ENCODE data around the gene ARHGAP9. TPM values are rescaled to one million over a fixed set of nuclear protein-coding genes. Genes with fewer than 3 reads are reported as not detected.

The ARHGAP9 gene
- total and polyA plus RNA-seq, 8 donors, result 2.3 to 28.1 (median 6.7) TPM; not detected in 1

DNA sequence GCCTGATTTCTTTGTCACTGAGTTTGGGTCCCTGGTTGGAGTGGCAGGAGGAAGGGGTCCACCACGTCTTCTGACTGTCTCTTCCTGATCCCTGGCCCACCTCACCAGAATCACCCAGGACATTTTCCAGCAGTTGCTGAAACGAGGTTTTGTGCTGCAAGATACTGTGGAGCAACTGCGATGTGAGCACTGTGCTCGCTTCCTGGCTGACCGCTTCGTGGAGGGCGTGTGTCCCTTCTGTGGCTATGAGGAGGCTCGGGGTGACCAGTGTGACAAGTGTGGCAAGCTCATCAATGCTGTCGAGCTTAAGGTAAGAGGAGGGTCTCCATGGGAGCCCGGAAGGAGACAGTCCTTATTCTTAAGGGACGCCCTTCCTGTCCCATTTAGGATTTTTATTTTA lies 20.5 kb upstream of the ARHGAP9 start:
- no peak for DNase-seq
- intact Hi-C loops (cut with DNase I; ENCODE audit: low total_unique reads), result no loop called here
- Histone ChIP-seq H3K9me3 (no peaks in the 10 kb centered on the region), H3K27ac (no peak overlapping the region), H3K4me3 (no peak overlapping the region), H3K36me3 (peaks cover 59 to 100% (median 96%) of the 10 kb centered on the region in 4 donors), H3K27me3 (no peaks in the 10 kb centered on the region), H3K4me1 (no peaks in the 10 kb centered on the region)
- WGBS, 5 donors, result 87 to 97% (median 95%) methylated on average over 11 of the region's 11 CpGs
- TF ChIP-seq, protein P1, sequence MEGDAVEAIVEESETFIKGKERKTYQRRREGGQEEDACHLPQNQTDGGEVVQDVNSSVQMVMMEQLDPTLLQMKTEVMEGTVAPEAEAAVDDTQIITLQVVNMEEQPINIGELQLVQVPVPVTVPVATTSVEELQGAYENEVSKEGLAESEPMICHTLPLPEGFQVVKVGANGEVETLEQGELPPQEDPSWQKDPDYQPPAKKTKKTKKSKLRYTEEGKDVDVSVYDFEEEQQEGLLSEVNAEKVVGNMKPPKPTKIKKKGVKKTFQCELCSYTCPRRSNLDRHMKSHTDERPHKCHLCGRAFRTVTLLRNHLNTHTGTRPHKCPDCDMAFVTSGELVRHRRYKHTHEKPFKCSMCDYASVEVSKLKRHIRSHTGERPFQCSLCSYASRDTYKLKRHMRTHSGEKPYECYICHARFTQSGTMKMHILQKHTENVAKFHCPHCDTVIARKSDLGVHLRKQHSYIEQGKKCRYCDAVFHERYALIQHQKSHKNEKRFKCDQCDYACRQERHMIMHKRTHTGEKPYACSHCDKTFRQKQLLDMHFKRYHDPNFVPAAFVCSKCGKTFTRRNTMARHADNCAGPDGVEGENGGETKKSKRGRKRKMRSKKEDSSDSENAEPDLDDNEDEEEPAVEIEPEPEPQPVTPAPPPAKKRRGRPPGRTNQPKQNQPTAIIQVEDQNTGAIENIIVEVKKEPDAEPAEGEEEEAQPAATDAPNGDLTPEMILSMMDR (IDR thresholded peaks at IDR 0.05), result no peak
- TF ChIP-seq EP300 (IDR thresholded peaks at IDR 0.05) (no peak), POLR2A (IDR thresholded peaks at IDR 0.05) (no peak), POLR2AphosphoS5 (IDR thresholded peaks at IDR 0.05) (no peak)

DNA sequence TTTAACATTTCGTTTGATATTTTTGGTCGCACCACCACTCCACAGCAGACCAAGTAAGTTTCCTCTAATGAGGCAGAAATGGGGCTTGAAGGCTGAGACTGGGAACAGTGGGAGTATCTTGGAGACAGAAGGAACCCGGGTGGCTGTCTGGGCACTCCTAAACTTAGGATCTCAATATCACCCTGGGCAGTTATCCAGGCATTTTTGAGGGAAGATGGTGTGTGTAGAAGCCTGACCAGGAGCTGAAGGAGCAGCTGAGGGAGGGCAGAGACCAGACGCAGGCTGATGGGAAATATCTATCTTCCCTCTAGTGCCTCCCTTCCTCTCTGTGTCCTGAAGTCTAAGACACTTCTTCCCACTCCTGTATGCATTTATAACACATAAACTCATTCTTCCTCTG lies 18.9 kb upstream of the ARHGAP9 start:
- Histone ChIP-seq H3K27ac (no peak overlapping the region), H3K36me3 (peaks cover 47 to 92% (median 89%) of the 10 kb centered on the region in 4 donors), H3K9me3 (no peaks in the 10 kb centered on the region), H3K4me3 (no peak overlapping the region), H3K4me1 (no peaks in the 10 kb centered on the region), H3K27me3 (no peaks in the 10 kb centered on the region)
- intact Hi-C loops (cut with DNase I; ENCODE audit: low total_unique reads), result no loop called here
- TF ChIP-seq, protein P1 (IDR thresholded peaks at IDR 0.05), result no peak
- no peak for TF ChIP-seq EP300 (IDR thresholded peaks at IDR 0.05)
- TF ChIP-seq POLR2AphosphoS5 (IDR thresholded peaks at IDR 0.05), result no peak
- TF ChIP-seq POLR2A (IDR thresholded peaks at IDR 0.05), result no peak
- DNase-seq, result no peak
- 88 to 98% (median 96%) methylated on average over 4 of the region's 4 CpGs for WGBS, 5 donors

DNA sequence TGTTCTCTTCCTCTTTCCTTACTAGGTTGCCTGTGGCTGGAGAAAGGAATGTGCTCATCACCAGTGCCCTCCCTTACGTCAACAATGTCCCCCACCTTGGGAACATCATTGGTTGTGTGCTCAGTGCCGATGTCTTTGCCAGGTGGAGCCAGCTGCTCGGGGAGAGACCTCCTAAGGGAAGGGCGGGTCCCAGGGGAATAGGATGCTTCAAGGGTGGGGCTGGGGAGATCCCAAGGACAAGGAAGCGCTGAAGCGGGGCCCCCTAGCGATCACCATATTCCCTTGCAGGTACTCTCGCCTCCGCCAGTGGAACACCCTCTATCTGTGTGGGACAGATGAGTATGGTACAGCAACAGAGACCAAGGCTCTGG lies 18.5 kb upstream of the ARHGAP9 start:
- Histone ChIP-seq H3K27ac (no peak overlapping the region), H3K27me3 (no peaks in the 10 kb centered on the region), H3K9me3 (no peaks in the 10 kb centered on the region), H3K4me1 (no peaks in the 10 kb centered on the region), H3K4me3 (no peak overlapping the region), H3K36me3 (peaks cover 42 to 87% (median 85%) of the 10 kb centered on the region in 4 donors)
- intact Hi-C loops (cut with DNase I; ENCODE audit: low total_unique reads), result no loop called here
- DNase-seq, result no peak
- WGBS, 5 donors, result 82 to 92% (median 84%) methylated on average over 8 to 9 of the region's 9 CpGs
- TF ChIP-seq EP300 (IDR thresholded peaks at IDR 0.05) (no peak), POLR2AphosphoS5 (IDR thresholded peaks at IDR 0.05) (no peak), POLR2A (IDR thresholded peaks at IDR 0.05) (no peak)
- TF ChIP-seq, protein P1 (IDR thresholded peaks at IDR 0.05), result no peak

DNA sequence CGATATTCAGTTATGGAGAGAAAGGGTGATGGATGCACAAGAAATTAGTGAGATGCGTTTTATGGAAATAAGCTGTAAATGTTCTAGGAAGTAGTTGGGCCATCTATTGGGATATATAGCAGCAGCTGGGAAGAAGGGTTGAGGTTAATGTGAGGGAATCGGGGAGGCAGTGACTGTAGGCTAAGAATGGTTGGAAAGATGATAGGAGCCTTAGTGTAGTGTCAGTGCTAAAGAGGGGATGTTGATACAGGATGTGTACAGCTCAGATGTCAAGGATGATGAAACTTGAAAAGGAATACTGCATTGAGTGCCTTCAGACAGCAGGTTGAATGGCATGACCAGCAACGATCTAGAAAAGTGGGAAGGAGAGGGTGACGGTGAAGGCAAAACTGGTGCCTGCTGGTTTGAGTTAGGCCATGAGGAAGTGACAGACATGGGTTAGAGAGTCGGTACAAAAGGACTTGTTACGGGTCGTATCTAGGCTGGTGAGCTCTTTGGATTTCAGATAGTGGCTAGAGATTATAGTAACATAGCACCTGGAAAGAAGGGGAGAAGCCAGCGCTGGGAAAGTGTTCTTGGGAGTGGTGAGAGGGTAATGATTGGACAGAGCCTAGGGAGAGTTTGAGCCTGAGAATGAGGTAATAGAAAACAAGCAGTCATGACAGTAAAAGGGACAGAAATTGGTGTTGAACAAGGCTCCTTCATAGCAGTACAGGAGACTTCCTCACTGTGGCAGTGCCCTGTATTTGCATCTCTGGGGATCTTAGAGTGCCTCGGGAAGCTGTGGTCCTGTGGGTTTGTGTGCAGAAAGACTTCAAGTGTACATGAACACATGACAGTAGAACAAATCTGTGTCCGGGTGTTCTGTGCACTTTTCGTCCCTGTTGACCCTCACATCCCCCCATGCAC lies 17.8 kb upstream of the ARHGAP9 start:
- no peaks in the 10 kb centered on the region for H3K9me3 ChIP-seq
- H3K27ac ChIP-seq, result no peak overlapping the region
- WGBS, 5 donors, result 89 to 94% (median 93%) methylated on average over 12 of the region's 12 CpGs
- DNase-seq, result no peak
- no peaks in the 10 kb centered on the region for H3K27me3 ChIP-seq
- H3K4me1 ChIP-seq, result no peaks in the 10 kb centered on the region
- H3K36me3 ChIP-seq, result peaks cover 47 to 87% (median 84%) of the 10 kb centered on the region in 4 donors
- intact Hi-C loops (cut with DNase I; ENCODE audit: low total_unique reads), result no loop called here
- H3K4me3 ChIP-seq, result no peak overlapping the region
- no peak for TF ChIP-seq POLR2AphosphoS5 (IDR thresholded peaks at IDR 0.05)
- no peak for TF ChIP-seq POLR2A (IDR thresholded peaks at IDR 0.05)
- TF ChIP-seq EP300 (IDR thresholded peaks at IDR 0.05), result no peak
- TF ChIP-seq, protein P1 (IDR thresholded peaks at IDR 0.05), result no peak

Measured in stomach (tissue), 9 donors.